Spleen (tissue), 11 donors: ENCODE measurements around the gene ACAD9. TPM values are rescaled to one million over a fixed set of nuclear protein-coding genes. Genes with fewer than 3 reads are reported as not detected.
"Not testable (repeated sequence)": the region's sequence is repeated elsewhere in the genome, so short reads cannot be mapped to it uniquely, and the experiment has no call there.

ENCODE experiments used
- DNase-seq: peaks from one replicate; pipeline ENCODE4 v3.0.0-alpha.2; 2020
- H3K27ac ChIP-seq, 8 donors: fragments of 200-600 bp; sonication (generic) in 7 of 8; 1 replicate in 4 of 8; 2 replicates in 4 of 8; pipeline versions ENCODE4 v1.5.0 to v1.8.0; 2016 to 2021; ENCODE audit warnings: inconsistent platforms in 4 of 8, mild to moderate bottlenecking in 4 of 8, moderate library complexity in 1 of 8
- H3K27me3 ChIP-seq, 7 donors: fragments of 200-600 bp; sonication (generic) in 6 of 7; replicated peaks in 1 of 7; 1 replicate in 4 of 7; 2 replicates in 3 of 7; pipeline versions ENCODE4 v1.5.0 to v1.8.0; 2016 to 2021; ENCODE audit warnings: inconsistent platforms in 3 of 7, mild to moderate bottlenecking in 1 of 7
- H3K36me3 ChIP-seq, 6 donors: fragments of 200-600 bp; sonication (generic) in 5 of 6; 1 replicate in 4 of 6; 2 replicates in 2 of 6; pipeline versions ENCODE4 v1.5.0 to v1.8.0; 2016 to 2021; ENCODE audit warnings: inconsistent platforms in 2 of 6
- H3K4me1 ChIP-seq, 6 donors: fragments of 200-600 bp; sonication (generic) in 5 of 6; 1 replicate in 3 of 6; 2 replicates in 3 of 6; pipeline versions ENCODE4 v1.5.0 to v1.8.0; 2016 to 2021; ENCODE audit warnings: inconsistent platforms in 3 of 6
- H3K4me3 ChIP-seq, 8 donors: fragments of 200-600 bp; sonication (generic) in 7 of 8; 1 replicate in 4 of 8; 2 replicates in 4 of 8; pipeline versions ENCODE4 v1.5.0 to v1.8.0; 2016 to 2021; ENCODE audit warnings: inconsistent platforms in 4 of 8, mild to moderate bottlenecking in 4 of 8, moderate library complexity in 2 of 8
- H3K9me3 ChIP-seq, 8 donors: fragments of 200-600 bp; sonication (generic) in 7 of 8; 1 replicate in 4 of 8; 2 replicates in 4 of 8; pipeline versions ENCODE4 v1.5.0 to v1.8.0; 2016 to 2021; ENCODE audit warnings: inconsistent platforms in 4 of 8
- POLR2A ChIP-seq, 3 donors: fragments of 450-650 bp; IDR thresholded peaks; one replicate each; pipeline ENCODE4 v1.5.1; 2017; ENCODE audit warnings: antibody characterized with exemption in 3 of 3, mild to moderate bottlenecking in 1 of 3
- POLR2AphosphoS5 ChIP-seq, 3 donors: sonication (generic); formaldehyde crosslinking; IDR thresholded peaks; one replicate each; pipeline ENCODE4 v1.5.1; 2017; ENCODE audit warnings: antibody characterized with exemption in 3 of 3
- WGBS, 5 donors: extraction: QIAGEN DNeasy Blood & Tissue Kit in 3 of 5; methylation state at CpG; one replicate each; pipeline versions ENCODE4 v1.1.5 to v1.1.7; 2013 to 2018; 5-methylcytosine and 5-hydroxymethylcytosine counted together
- intact Hi-C: fragments of 100-400 bp; cut with DNase I; formaldehyde crosslinking; loops from one replicate; pipeline ENCODE4 v1.15.0; 2023; ENCODE audit warnings: low total_unique reads
- polyA plus RNA-seq, 3 donors: library from polyadenylated mRNA; stranded (reverse); fragments of 200-250 nt; gene quantifications; one replicate each; pipeline ENCODE4 v1.2.1, GENCODE V29; 2013
- total RNA-seq, 7 donors: library from RNA; depleted of rRNA in 3 of 7; stranded (reverse); fragments of >200 nt in 3 of 7; fragmentation: NEBNext Ultra II Directional in 4 of 7; extraction: Animal tissue kit (Norgen Biotek cat#: 25700) in 4 of 7; gene quantifications; one replicate each; pipeline versions ENCODE4 v1.1.0 to v1.2.1, GENCODE V29; 2016 to 2021
- TF ChIP-seq, protein P1 (sequence below), 11 experiments: fragments of 200-600 bp in 7 of 11; fragments of 450-650 bp in 4 of 11; sonication (generic) in 4 of 11; IDR thresholded peaks in 8 of 11; conservative IDR thresholded peaks in 3 of 11; 1 replicate in 7 of 11; 2 replicates in 4 of 11; pipeline versions ENCODE4 v1.4.0 to v1.8.0; 2016 to 2021; ENCODE audit warnings: antibody characterized with exemption in 11 of 11, inconsistent platforms in 4 of 11, mild to moderate bottlenecking in 1 of 11
- donor health status: healthy with polysubstance abuse.
- donor health status: DM: no; HTN: no; CAD: no; lungs with moderate emphysema.
- donor health status: DM: no; HTN: no; CAD: no.
- donor health status: Bipolar disorder and iron deficiency.
- donor health status: healthy.
- donor health status: DM: no; HTN: no; CAD: no.
- donor health status: DM: yes; HTN: yes; CAD: no.

ACAD9 gene
- total and polyA plus RNA-seq, 10 donors, result 18.8 to 52.8 (median 46.4) TPM

GRCh38 chr3:128859630-128860029, 19.8 kb upstream of the ACAD9 start:
- peaks cover 7 to 75% (median 65%) of the 10 kb centered on the region in 8 donors for H3K9me3 ChIP-seq
- intact Hi-C loops, result no loop called here
- DNase-seq, result no peak
- H3K36me3 ChIP-seq, result peaks cover 0 to 3% (median 0%) of the 10 kb centered on the region in 6 donors
- H3K27me3 ChIP-seq, result no peaks in the 10 kb centered on the region
- H3K4me1 ChIP-seq, result peaks cover 0 to 16% (median 3%) of the 10 kb centered on the region in 6 donors
- H3K27ac ChIP-seq, result no peak overlapping the region
- TF ChIP-seq, protein P1, sequence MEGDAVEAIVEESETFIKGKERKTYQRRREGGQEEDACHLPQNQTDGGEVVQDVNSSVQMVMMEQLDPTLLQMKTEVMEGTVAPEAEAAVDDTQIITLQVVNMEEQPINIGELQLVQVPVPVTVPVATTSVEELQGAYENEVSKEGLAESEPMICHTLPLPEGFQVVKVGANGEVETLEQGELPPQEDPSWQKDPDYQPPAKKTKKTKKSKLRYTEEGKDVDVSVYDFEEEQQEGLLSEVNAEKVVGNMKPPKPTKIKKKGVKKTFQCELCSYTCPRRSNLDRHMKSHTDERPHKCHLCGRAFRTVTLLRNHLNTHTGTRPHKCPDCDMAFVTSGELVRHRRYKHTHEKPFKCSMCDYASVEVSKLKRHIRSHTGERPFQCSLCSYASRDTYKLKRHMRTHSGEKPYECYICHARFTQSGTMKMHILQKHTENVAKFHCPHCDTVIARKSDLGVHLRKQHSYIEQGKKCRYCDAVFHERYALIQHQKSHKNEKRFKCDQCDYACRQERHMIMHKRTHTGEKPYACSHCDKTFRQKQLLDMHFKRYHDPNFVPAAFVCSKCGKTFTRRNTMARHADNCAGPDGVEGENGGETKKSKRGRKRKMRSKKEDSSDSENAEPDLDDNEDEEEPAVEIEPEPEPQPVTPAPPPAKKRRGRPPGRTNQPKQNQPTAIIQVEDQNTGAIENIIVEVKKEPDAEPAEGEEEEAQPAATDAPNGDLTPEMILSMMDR (IDR thresholded peaks at IDR 0.05 in 8 of 11, conservative IDR thresholded peaks at IDR 0.05 in 3 of 11), result no peak
- 65 to 91% (median 83%) methylated on average over 6 of the region's 6 CpGs for WGBS, 5 donors
- no peak overlapping the region for H3K4me3 ChIP-seq

DNA sequence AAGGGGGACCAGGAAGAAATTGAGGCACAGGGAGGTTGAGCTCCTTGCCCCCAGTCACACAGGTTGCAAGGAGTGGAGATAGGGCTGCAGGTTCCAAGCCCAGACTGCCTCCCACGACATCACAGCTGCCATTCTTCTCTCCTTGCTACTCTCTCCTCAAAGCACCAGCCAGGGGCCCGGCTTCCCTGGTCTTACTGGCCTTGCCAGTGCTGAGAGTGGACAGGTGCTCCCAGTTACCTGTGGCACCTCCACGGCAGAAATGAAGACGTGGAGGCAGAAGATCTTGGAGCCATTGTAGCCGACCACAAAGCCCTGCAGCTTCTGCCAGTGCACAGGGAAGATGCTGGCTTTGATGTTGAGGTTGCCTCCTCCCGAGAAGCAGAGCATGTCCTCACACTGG, 17.9 kb upstream of the ACAD9 start:
- H3K27ac ChIP-seq, result no peak overlapping the region
- H3K4me3 ChIP-seq, result no peak overlapping the region
- no peak for DNase-seq
- peaks cover 6 to 56% (median 47%) of the 10 kb centered on the region in 8 donors for H3K9me3 ChIP-seq
- intact Hi-C loops, result no loop called here
- H3K4me1 ChIP-seq, result peaks cover 0 to 15% (median 6%) of the 10 kb centered on the region in 6 donors
- TF ChIP-seq POLR2A (IDR thresholded peaks at IDR 0.05) (no peak), POLR2AphosphoS5 (IDR thresholded peaks at IDR 0.05) (no peak)
- TF ChIP-seq, protein P1 (IDR thresholded peaks at IDR 0.05 in 8 of 11, conservative IDR thresholded peaks at IDR 0.05 in 3 of 11), result no peak
- no peaks in the 10 kb centered on the region for H3K27me3 ChIP-seq
- H3K36me3 ChIP-seq, result peaks cover 0 to 3% (median 0%) of the 10 kb centered on the region in 6 donors
- 80 to 94% (median 86%) methylated on average over 6 of the region's 6 CpGs for WGBS, 5 donors

DNA sequence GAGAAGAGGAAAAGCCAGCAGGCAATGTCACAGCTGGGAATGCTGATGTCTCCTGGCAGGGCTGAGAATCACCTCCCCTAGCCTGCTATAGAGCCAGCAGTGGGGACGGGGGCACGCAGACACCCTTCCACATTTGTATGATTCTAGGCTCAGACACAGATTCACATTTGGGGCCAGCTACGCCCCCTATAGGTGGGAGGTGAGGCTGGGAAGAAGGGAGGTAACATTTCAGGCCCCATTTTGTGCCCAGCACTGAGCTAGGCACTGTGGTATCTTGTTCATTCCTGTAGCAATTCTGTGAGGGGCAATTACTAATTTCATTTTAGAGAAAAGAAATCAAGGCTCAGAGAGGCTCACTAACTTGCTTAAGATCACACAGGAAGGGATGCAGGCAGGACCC, 15.9 kb upstream of the ACAD9 start:
- no peak overlapping the region for H3K4me3 ChIP-seq
- H3K27ac ChIP-seq, result no peak overlapping the region
- H3K4me1 ChIP-seq, result peaks cover 0 to 15% (median 6%) of the 10 kb centered on the region in 6 donors
- peak; percentile 36 for DNase-seq
- TF ChIP-seq, protein P1 (IDR thresholded peaks at IDR 0.05 in 8 of 11, conservative IDR thresholded peaks at IDR 0.05 in 3 of 11), result peak in 1 of 11 experiments; percentile 5
- no peak for TF ChIP-seq POLR2A (IDR thresholded peaks at IDR 0.05)
- H3K27me3 ChIP-seq, result no peaks in the 10 kb centered on the region
- peaks cover 0 to 3% (median 0%) of the 10 kb centered on the region in 6 donors for H3K36me3 ChIP-seq
- intact Hi-C loops, result no loop called here
- H3K9me3 ChIP-seq, result peaks cover 6 to 36% (median 31%) of the 10 kb centered on the region in 8 donors
- 58 to 87% (median 76%) methylated on average over 2 to 3 of the region's 3 CpGs for WGBS, 5 donors

DNA sequence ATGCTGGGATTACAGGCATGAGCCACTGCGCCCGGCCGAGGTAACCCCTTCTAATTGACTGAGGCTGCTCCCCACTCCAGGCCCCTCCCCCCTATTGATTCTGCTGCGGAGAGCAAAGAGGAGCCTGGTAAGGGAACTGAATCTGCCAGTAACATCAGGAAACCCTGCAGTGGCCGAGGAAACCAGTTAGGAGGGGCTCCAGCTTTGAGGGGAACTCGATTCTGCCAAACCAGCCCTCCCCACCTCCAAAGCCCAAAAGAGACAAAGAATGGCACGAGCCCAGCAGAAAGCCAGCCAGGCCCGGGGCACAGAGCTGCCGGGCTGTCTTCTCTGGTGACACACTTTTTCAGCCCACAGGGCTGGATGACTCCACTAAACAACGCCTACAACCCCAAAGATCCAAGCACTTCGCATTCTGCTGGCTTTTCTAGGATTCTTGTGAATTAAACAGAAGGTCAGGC, 15.0 kb upstream of the ACAD9 start:
- intact Hi-C loops, result no loop called here

GRCh38 chr3:128864849-128865804, 14.3 kb upstream of the ACAD9 start:
- 51 to 68% (median 56%) methylated on average over 19 to 24 of the region's 25 CpGs for WGBS, 5 donors
- DNase-seq, result peak; percentile 53
- Histone ChIP-seq H3K9me3 (peaks cover 2 to 20% (median 15%) of the 10 kb centered on the region in 8 donors), H3K27ac (peak overlapping the region in 4 of 8 donors; percentile 28 to 51 (median 38)), H3K4me1 (peaks cover 0 to 15% (median 6%) of the 10 kb centered on the region in 6 donors)
- H3K4me3 ChIP-seq, H3K27me3 ChIP-seq, H3K36me3 ChIP-seq, intact Hi-C loops: not testable (repeated sequence)

More for the DNA sequence above, 15.0 kb upstream of the ACAD9 start:
- H3K27ac ChIP-seq, result peak overlapping the region in 4 of 8 donors; percentile 28 to 51 (median 38)
- peaks cover 0 to 15% (median 6%) of the 10 kb centered on the region in 6 donors for H3K4me1 ChIP-seq
- H3K36me3 ChIP-seq, result peaks cover 0 to 3% (median 0%) of the 10 kb centered on the region in 6 donors
- H3K27me3 ChIP-seq, result no peaks in the 10 kb centered on the region
- H3K9me3 ChIP-seq, result peaks cover 3 to 28% (median 23%) of the 10 kb centered on the region in 8 donors
- peak; percentile 54 for DNase-seq
- WGBS, 5 donors, result 28 to 44% (median 37%) methylated on average over 11 of the region's 11 CpGs
- TF ChIP-seq, protein P1 (IDR thresholded peaks at IDR 0.05 in 8 of 11, conservative IDR thresholded peaks at IDR 0.05 in 3 of 11), result no peak
- TF ChIP-seq POLR2A (IDR thresholded peaks at IDR 0.05) (no peak), POLR2AphosphoS5 (IDR thresholded peaks at IDR 0.05) (no peak)
- H3K4me3 ChIP-seq, result no peak overlapping the region
